Neural cell (in vitro differentiated cells): ENCODE data around the gene MTOR.

Experiments used
- CTCF ChIP-seq: fragments of 450-650 bp; IDR thresholded peaks from 2 replicates; pipeline ENCODE4 v1.5.1; 2014; ENCODE audit warnings: antibody characterized with exemption, mild to moderate bottlenecking, moderate library complexity; ENCODE audit not compliant: poor library complexity, severe bottlenecking
- EZH2 ChIP-seq: fragments of 200-600, 300-800 bp; shearing (Covaris generic), sonication (generic); IDR thresholded peaks from 2 replicates; pipeline ENCODE4 v1.6.1; 2014; ENCODE audit warnings: antibody characterized with exemption, low read length, borderline replicate concordance, mild to moderate bottlenecking; ENCODE audit not compliant: insufficient read depth, poor library complexity, severe bottlenecking
- MXI1 ChIP-seq: fragments of 450-650 bp; conservative IDR thresholded peaks from 2 replicates; pipeline ENCODE4 v1.6.1; 2014; ENCODE audit warnings: antibody characterized with exemption, mild to moderate bottlenecking; ENCODE audit not compliant: poor library complexity, severe bottlenecking
- POLR2AphosphoS5 ChIP-seq: IDR thresholded peaks from 2 replicates; pipeline ENCODE4 v1.6.1; 2012
- TAF1 ChIP-seq: IDR thresholded peaks from 2 replicates; pipeline ENCODE4 v1.6.1; 2012; ENCODE audit warnings: low read depth

GRCh38 chr1:11175461-11175860, 86.9 kb downstream of the MTOR start:
- no peak for TF ChIP-seq CTCF
- no peak for TF ChIP-seq EZH2
- no peak for TF ChIP-seq POLR2AphosphoS5
- no peak for TF ChIP-seq MXI1
- no peak for TF ChIP-seq TAF1
